HG03439 (cell line): ENCODE results near the gene HTR6.

Experiments
- ATAC-seq: cut with Tn5 transposase; IDR thresholded peaks from one replicate; pipeline ENCODE4 v1.9.1; 2021; ENCODE audit warnings: mild to moderate bottlenecking, moderate library complexity; ENCODE audit not compliant: unreplicated experiment

The HTR6 gene

GRCh38 chr1:19656134-19656779 lies 8.4 kb upstream of the HTR6 start:
- ATAC-seq: no peak

DNA sequence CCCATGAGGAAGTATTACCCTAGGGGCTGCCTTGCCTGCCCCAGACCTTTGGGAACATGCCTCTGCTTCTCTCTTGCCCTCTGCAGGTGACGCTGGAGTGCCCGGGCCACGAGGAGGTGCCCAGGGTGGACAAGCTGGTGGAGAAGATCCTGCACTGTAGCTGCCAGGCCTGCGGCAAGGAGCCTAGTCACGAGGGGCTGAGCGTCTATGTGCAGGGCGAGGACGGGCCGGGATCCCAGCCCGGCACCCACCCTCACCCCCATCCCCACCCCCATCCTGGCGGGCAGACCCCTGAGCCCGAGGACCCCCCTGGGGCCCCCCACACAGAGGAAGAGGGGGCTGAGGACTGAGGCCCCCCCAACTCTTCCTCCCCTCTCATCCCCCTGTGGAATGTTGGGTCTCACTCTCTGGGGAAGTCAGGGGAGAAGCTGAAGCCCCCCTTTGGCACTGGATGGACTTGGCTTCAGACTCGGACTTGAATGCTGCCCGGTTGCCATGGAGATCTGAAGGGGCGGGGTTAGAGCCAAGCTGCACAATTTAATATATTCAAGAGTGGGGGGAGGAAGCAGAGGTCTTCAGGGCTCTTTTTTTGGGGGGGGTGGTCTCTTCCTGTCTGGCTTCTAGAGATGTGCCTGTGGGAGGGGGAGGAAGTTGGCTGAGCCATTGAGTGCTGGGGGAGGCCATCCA lies 7.8 kb upstream of the HTR6 start:
- no peak for ATAC-seq

DNA sequence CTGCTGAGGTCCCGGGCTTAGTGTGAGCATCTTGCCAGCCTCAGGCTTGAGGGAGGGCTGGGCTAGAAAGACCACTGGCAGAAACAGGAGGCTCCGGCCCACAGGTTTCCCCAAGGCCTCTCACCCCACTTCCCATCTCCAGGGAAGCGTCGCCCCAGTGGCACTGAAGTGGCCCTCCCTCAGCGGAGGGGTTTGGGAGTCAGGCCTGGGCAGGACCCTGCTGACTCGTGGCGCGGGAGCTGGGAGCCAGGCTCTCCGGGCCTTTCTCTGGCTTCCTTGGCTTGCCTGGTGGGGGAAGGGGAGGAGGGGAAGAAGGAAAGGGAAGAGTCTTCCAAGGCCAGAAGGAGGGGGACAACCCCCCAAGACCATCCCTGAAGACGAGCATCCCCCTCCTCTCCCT lies 7.2 kb upstream of the HTR6 start:
- no peak for ATAC-seq

- no peak for ATAC-seq
These were observed 6.5 kb upstream of the HTR6 start for GRCh38 chr1:19658186-19658585.

- ATAC-seq: no peak
These were observed 2.9 kb upstream of the HTR6 start for GRCh38 chr1:19661721-19662228.

- no peak for ATAC-seq
These were observed 2.4 kb upstream of the HTR6 start for GRCh38 chr1:19662313-19662712.

DNA sequence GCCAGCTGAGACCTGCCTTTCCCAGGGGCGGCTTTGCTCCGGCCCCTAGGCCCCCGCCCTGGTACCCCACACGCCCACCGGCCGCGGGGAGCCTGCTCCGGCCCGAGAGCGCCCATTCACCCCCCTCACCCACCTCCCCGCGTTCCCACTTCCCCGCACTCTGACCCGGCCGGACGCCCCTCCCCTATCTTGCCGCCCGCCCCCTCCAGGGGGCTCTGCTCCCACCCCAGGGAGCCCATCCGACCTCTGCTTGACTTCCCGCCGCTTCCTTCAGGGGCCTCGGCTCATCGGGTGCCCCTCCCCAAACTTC lies 466 bp downstream of the HTR6 start:
- no peak for ATAC-seq

GRCh38 chr1:19665496-19666465 lies 1.1 kb downstream of the HTR6 start:
- ATAC-seq: no peak

- no peak for ATAC-seq
These were observed 4.2 kb downstream of the HTR6 start for GRCh38 chr1:19668888-19669287.

GRCh38 chr1:19670787-19671186 lies 6.1 kb downstream of the HTR6 start:
- no peak for ATAC-seq

- no peak for ATAC-seq
These were observed 7.6 kb downstream of the HTR6 start for GRCh38 chr1:19672237-19672636.

- no peak for ATAC-seq
These were observed 11.1 kb downstream of the HTR6 start for GRCh38 chr1:19675797-19676196.

GRCh38 chr1:19676438-19676922 lies 11.8 kb downstream of the HTR6 start:
- no peak for ATAC-seq

GRCh38 chr1:19678493-19678892 lies 13.8 kb downstream of the HTR6 start:
- ATAC-seq: no peak

- ATAC-seq: no peak
These were observed 14.3 kb downstream of the HTR6 start for GRCh38 chr1:19678931-19679453.

DNA sequence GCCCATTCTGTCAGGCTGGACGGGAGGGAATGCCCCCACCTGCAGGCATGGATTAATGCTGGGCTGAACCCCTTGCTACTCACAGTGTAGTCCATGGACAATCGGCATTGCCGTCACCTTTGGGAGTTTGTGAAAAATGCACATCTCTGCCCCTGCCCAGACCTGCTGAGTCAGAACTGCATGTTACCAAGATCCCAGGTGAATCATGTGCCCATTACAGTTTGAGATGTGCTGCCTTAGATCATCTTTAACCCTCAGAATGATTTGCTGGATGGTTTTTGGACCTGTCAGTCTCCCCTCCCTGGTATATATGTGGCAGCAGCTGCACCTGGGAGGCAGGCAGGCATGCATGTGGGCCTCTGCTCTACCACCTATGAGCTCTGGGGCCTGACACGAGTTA lies 15.0 kb downstream of the HTR6 start:
- no peak for ATAC-seq

DNA sequence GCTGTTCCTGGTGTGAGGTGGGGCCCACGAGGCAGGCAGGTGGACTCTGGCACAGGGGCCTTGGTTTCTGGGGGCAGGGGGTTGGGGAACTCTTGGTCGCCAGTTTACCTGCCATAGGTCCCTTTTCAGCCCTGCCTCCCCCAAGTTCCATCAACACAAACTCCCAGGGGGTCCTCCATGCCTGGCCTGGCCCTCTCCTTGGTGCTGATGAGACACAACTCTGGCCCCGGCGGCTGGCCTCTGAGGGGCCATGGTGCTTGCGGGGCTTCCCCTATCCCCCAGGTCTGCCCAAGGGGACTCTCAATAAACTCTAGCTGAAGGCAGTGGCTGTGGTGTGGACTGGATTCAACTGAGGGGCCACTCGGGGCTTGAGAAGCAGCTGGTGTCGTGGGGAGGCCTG lies 16.0 kb downstream of the HTR6 start:
- ATAC-seq: no peak

GRCh38 chr1:19682257-19682656 lies 17.6 kb downstream of the HTR6 start:
- ATAC-seq: no peak

- ATAC-seq: no peak
These were observed 18.2 kb downstream of the HTR6 start for GRCh38 chr1:19682901-19683300.

GRCh38 chr1:19683351-19683750 lies 18.7 kb downstream of the HTR6 start:
- no peak for ATAC-seq

DNA sequence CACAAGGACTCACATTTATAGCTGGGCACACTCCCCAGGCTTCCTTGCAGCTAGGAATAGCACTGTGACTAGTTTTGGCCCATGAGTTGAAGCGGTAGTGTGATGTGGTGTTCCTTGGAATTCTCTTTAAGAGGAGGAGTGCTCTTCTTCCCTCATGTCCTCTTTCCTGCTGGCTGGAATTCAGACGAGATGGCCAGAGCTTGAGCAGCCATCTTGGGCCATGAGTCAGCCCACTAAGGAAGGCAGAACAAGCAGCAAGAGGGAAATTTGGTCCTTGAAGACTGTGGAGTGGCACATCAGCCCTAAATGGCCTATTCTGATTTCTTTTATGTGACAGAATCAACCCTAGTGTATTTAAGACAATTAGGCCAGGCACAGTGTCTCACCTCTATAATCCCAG lies 20.0 kb downstream of the HTR6 start:
- no peak for ATAC-seq
